HL-60 (cell line): ENCODE data around the gene MRPS14.

Experiments
- DNase-seq, 2 experiments: peaks; one replicate each; pipeline ENCODE4 v3.0.0-alpha.2; 2010 to 2020; ENCODE audit warnings: low read depth in 1 of 2, low spot score in 1 of 2
- H3K27ac ChIP-seq: fragments of 250-450 bp; sonication (Bioruptor Pico); replicated peaks from 2 replicates; pipeline ENCODE4 v1.5.1; 2020; ENCODE audit warnings: mild to moderate bottlenecking, moderate library complexity
- H3K27me3 ChIP-seq: fragments of 250-450 bp; sonication (Bioruptor Pico); 2 replicates; pipeline ENCODE4 v1.5.1; 2021; ENCODE audit warnings: mild to moderate bottlenecking, moderate library complexity; ENCODE audit not compliant: insufficient read depth, poor library complexity, severe bottlenecking
- H3K4me3 ChIP-seq: replicated peaks from 2 replicates; pipeline ENCODE4 v1.5.1; 2011; ENCODE audit warnings: mild to moderate bottlenecking, control low read depth, low read length; ENCODE audit not compliant: insufficient read depth
- CTCF ChIP-seq: IDR thresholded peaks from one replicate; pipeline ENCODE4 v1.5.1; 2011; ENCODE audit warnings: low read length, control low read depth, inconsistent platforms; ENCODE audit not compliant: insufficient read depth
- GABPA ChIP-seq: IDR thresholded peaks from 2 replicates; pipeline ENCODE4 v1.6.1; 2012; ENCODE audit warnings: low read depth
- POLR2AphosphoS5 ChIP-seq: IDR thresholded peaks from 2 replicates; pipeline ENCODE4 v1.6.1; 2012; ENCODE audit warnings: low read depth
- SPI1 ChIP-seq: IDR thresholded peaks from 2 replicates; pipeline ENCODE4 v1.6.1; 2012; ENCODE audit warnings: low read depth, mild to moderate bottlenecking, borderline replicate concordance
- TF ChIP-seq, protein P1 (sequence below): IDR thresholded peaks from 2 replicates; pipeline ENCODE4 v1.6.1; 2012; ENCODE audit warnings: low read depth; ENCODE audit not compliant: insufficient replicate concordance

Gene MRPS14

DNA sequence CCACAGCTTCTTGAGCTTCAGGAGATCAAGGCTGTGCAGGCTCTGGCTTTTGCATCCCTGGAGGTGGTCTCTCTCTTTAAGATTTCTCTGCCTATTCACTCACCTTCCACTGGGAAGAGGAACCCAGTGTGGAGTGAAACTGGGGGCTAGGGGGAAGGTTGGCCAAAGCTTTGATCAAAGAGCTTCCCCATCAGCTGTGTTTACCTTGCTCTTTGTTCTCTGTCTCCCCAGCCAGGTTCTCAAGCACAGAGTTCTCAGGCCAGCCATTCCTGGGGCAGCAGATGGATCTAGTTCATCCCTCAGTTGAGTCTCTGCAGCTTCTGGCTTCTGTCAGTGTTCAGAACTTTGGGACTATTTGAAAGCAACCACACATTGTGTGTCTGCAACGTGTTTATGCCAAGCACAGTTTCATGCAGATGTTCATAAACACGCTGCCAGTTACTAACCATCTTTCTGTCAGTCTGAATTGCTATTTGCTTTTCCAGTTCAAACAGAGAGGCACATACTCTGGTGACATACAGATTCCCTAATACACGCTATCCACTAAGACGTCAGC lies 17.2 kb upstream of the MRPS14 start:
- no peaks in the 10 kb centered on the region for H3K27me3 ChIP-seq
- no peak for DNase-seq
- no peak overlapping the region for H3K27ac ChIP-seq
- H3K4me3 ChIP-seq, result no peak overlapping the region
- no peak for TF ChIP-seq GABPA
- TF ChIP-seq, protein P1, sequence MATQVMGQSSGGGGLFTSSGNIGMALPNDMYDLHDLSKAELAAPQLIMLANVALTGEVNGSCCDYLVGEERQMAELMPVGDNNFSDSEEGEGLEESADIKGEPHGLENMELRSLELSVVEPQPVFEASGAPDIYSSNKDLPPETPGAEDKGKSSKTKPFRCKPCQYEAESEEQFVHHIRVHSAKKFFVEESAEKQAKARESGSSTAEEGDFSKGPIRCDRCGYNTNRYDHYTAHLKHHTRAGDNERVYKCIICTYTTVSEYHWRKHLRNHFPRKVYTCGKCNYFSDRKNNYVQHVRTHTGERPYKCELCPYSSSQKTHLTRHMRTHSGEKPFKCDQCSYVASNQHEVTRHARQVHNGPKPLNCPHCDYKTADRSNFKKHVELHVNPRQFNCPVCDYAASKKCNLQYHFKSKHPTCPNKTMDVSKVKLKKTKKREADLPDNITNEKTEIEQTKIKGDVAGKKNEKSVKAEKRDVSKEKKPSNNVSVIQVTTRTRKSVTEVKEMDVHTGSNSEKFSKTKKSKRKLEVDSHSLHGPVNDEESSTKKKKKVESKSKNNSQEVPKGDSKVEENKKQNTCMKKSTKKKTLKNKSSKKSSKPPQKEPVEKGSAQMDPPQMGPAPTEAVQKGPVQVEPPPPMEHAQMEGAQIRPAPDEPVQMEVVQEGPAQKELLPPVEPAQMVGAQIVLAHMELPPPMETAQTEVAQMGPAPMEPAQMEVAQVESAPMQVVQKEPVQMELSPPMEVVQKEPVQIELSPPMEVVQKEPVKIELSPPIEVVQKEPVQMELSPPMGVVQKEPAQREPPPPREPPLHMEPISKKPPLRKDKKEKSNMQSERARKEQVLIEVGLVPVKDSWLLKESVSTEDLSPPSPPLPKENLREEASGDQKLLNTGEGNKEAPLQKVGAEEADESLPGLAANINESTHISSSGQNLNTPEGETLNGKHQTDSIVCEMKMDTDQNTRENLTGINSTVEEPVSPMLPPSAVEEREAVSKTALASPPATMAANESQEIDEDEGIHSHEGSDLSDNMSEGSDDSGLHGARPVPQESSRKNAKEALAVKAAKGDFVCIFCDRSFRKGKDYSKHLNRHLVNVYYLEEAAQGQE, result no peak

GRCh38 chr1:175037416-175037815 lies 14.2 kb upstream of the MRPS14 start:
- DNase-seq, result no peak
- Histone ChIP-seq H3K4me3 (no peak overlapping the region), H3K27ac (no peak overlapping the region), H3K27me3 (no peaks in the 10 kb centered on the region)
- TF ChIP-seq SPI1 (peak; percentile 12; the same call in 1 of the 2 replicates), POLR2AphosphoS5 (no peak)

- Histone ChIP-seq H3K27me3 (no peaks in the 10 kb centered on the region), H3K4me3 (no peak overlapping the region), H3K27ac (no peak overlapping the region)
- no peak for DNase-seq
- TF ChIP-seq CTCF (no peak), SPI1 (no peak), POLR2AphosphoS5 (no peak), GABPA (no peak)
- TF ChIP-seq, protein P1, result no peak
Observed at GRCh38 chr1:175036476-175036875, 13.3 kb upstream of the MRPS14 start.

GRCh38 chr1:175035865-175036264 lies 12.6 kb upstream of the MRPS14 start:
- no peak overlapping the region for H3K4me3 ChIP-seq
- no peak for DNase-seq
- no peak overlapping the region for H3K27ac ChIP-seq
- TF ChIP-seq CTCF, result no peak
- TF ChIP-seq POLR2AphosphoS5, result no peak
- no peaks in the 10 kb centered on the region for H3K27me3 ChIP-seq

- Histone ChIP-seq H3K4me3 (no peak overlapping the region), H3K27ac (no peak overlapping the region), H3K27me3 (no peaks in the 10 kb centered on the region)
- TF ChIP-seq GABPA (no peak), CTCF (no peak), POLR2AphosphoS5 (no peak), SPI1 (no peak)
- TF ChIP-seq, protein P1, result no peak
- DNase-seq, result no peak
Observed at GRCh38 chr1:175034775-175035174, 11.6 kb upstream of the MRPS14 start.
